Amniotic stem cell (primary cell): ENCODE results near the gene SEPTIN12.

ENCODE experiments used
- DNase-seq: peaks from one replicate; lab custom pipeline; 2025; lab: John Stamatoyannopoulos, UW

The SEPTIN12 gene

GRCh38 chr16:4783951-4784336 lies 4.2 kb downstream of the SEPTIN12 start:
- no peak for DNase-seq

- DNase-seq, result no peak
Observed at GRCh38 chr16:4783251-4783950, 4.7 kb downstream of the SEPTIN12 start.

- no peak for DNase-seq
Observed at GRCh38 chr16:4780235-4780634, 7.9 kb downstream of the SEPTIN12 start.

- no peak for DNase-seq
Observed at GRCh38 chr16:4778050-4778392, 10.1 kb downstream of the SEPTIN12 start.

GRCh38 chr16:4777339-4778049 lies 10.7 kb downstream of the SEPTIN12 start:
- DNase-seq, result no peak

GRCh38 chr16:4776141-4776705 lies 11.9 kb downstream of the SEPTIN12 start:
- DNase-seq, result no peak

- DNase-seq, result no peak
Observed at GRCh38 chr16:4775005-4775404, 13.1 kb downstream of the SEPTIN12 start.

- DNase-seq, result no peak
Observed at GRCh38 chr16:4772351-4772750, 15.8 kb downstream of the SEPTIN12 start.

- no peak for DNase-seq
Observed at GRCh38 chr16:4771646-4772045, 16.5 kb downstream of the SEPTIN12 start.

- no peak for DNase-seq
Observed at GRCh38 chr16:4769306-4769638, 18.9 kb downstream of the SEPTIN12 start.

- DNase-seq, result peak; percentile 90
Observed at GRCh38 chr16:4768549-4769305, 19.4 kb downstream of the SEPTIN12 start.

GRCh38 chr16:4767872-4768548 lies 20.1 kb downstream of the SEPTIN12 start:
- no peak for DNase-seq

GRCh38 chr16:4766875-4767628 lies 21.1 kb downstream of the SEPTIN12 start, which contains the start of gene ZNF500:
Gene ZNF500 (minus strand): TSS chr16:4767162. CDS start chr16:4765978, 1,184 bp downstream.
- peak; percentile 97 for DNase-seq

- DNase-seq, result no peak
Observed at GRCh38 chr16:4765511-4766474, 22.4 kb downstream of the SEPTIN12 start.

GRCh38 chr16:4763791-4764190 lies 24.4 kb downstream of the SEPTIN12 start:
- no peak for DNase-seq

GRCh38 chr16:4762205-4762604 lies 25.9 kb downstream of the SEPTIN12 start:
- DNase-seq, result no peak

- DNase-seq, result no peak
Observed at GRCh38 chr16:4760221-4760910, 27.8 kb downstream of the SEPTIN12 start.

GRCh38 chr16:4755687-4756086 lies 32.5 kb downstream of the SEPTIN12 start:
- DNase-seq, result no peak

- no peak for DNase-seq
Observed at GRCh38 chr16:4754865-4755264, 33.3 kb downstream of the SEPTIN12 start.

GRCh38 chr16:4753227-4753626 lies 34.9 kb downstream of the SEPTIN12 start:
- no peak for DNase-seq
